ENCODE data around the gene HNRNPL. TPM values are rescaled to one million over a fixed set of nuclear protein-coding genes. Genes with fewer than 3 reads are reported as not detected.
A peak's percentile ranks its signal among the peaks of the same experiment; 100 is the strongest.

Gene HNRNPL
- total and polyA plus RNA-seq, 2 donors (not counting 1 experiment from before 2014, with no cell fraction given) = 292 to 418 TPM

- no peak overlapping the region for H3K4me3 ChIP-seq (ENCODE audit: control extremely low read depth in 1 of 5, extremely low read depth in 1 of 5, insufficient read depth in 1 of 5, low read depth in 2 of 5, low read length in 4 of 5)
- no peaks in the 10 kb centered on the region for H3K9me3 ChIP-seq (ENCODE audit: control extremely low read depth in 1 of 3, control insufficient read depth in 2 of 3, insufficient read depth in 1 of 3, low read length in 2 of 3)
- DNase-seq (no peak), ATAC-seq (ENCODE audit: low read depth) (no peak)
- no peak overlapping the region for H3K27ac ChIP-seq (ENCODE audit: low read length in 2 of 2)
- H3K9ac ChIP-seq (ENCODE audit: low read length) = no peak overlapping the region
- ChIA-PET POLR2A (no interaction called here), CTCF (no interaction called here)
- TF ChIP-seq, protein P1, sequence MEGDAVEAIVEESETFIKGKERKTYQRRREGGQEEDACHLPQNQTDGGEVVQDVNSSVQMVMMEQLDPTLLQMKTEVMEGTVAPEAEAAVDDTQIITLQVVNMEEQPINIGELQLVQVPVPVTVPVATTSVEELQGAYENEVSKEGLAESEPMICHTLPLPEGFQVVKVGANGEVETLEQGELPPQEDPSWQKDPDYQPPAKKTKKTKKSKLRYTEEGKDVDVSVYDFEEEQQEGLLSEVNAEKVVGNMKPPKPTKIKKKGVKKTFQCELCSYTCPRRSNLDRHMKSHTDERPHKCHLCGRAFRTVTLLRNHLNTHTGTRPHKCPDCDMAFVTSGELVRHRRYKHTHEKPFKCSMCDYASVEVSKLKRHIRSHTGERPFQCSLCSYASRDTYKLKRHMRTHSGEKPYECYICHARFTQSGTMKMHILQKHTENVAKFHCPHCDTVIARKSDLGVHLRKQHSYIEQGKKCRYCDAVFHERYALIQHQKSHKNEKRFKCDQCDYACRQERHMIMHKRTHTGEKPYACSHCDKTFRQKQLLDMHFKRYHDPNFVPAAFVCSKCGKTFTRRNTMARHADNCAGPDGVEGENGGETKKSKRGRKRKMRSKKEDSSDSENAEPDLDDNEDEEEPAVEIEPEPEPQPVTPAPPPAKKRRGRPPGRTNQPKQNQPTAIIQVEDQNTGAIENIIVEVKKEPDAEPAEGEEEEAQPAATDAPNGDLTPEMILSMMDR (IDR thresholded peaks at IDR 0.05) = no peak
- TF ChIP-seq EZH2 (IDR thresholded peaks at IDR 0.05; ENCODE audit: borderline replicate concordance, insufficient read depth, low read depth, low read length, poor library complexity, severe bottlenecking) = no peak
- no peaks in the 10 kb centered on the region for H3K27me3 ChIP-seq (replicated peaks in 1 of 4; ENCODE audit: control extremely low read depth in 1 of 4, control insufficient read depth in 3 of 4, insufficient read depth in 4 of 4, low read length in 3 of 4)
- Mint-ChIP-seq H3K4me3 (no peak overlapping the region), H3K27me3 (no peaks in the 10 kb centered on the region), H3K4me1 (peaks cover 3% of the 10 kb centered on the region), H3K27ac (peak overlapping the region; percentile 32), H3K9me3 (ENCODE audit: insufficient read depth) (no peaks in the 10 kb centered on the region)
- no peaks in the 10 kb centered on the region for H4K20me1 ChIP-seq (ENCODE audit: control insufficient read depth, insufficient read depth, low read length, poor library complexity, severe bottlenecking)
- H3K79me2 ChIP-seq (ENCODE audit: control insufficient read depth, insufficient read depth, low read length) = no peaks in the 10 kb centered on the region
- H3K36me3 ChIP-seq (replicated peaks in 1 of 2; ENCODE audit: control extremely low read depth in 1 of 2, control insufficient read depth in 1 of 2, extremely low read depth in 1 of 2, insufficient read depth in 2 of 2, low read length in 1 of 2) = peaks cover 0 to 24% of the 10 kb centered on the region in 2 experiments
- no peak overlapping the region for H2AFZ ChIP-seq (ENCODE audit: insufficient read depth, low read depth, low read length, poor library complexity, severe bottlenecking)
- intact Hi-C loops (cut with micrococcal nuclease) = no loop called here
- H3K4me2 ChIP-seq (replicated peaks; ENCODE audit: low read depth, low read length, poor library complexity, severe bottlenecking) = no peak overlapping the region
- peaks cover 0 to under 1% of the 10 kb centered on the region in 2 donors for H3K4me1 ChIP-seq (ENCODE audit: control insufficient read depth in 2 of 2, insufficient read depth in 2 of 2, low read length in 2 of 2)
- WGBS (ENCODE audit: insufficient coverage) = 96% methylated on average over 13 of the region's 18 CpGs
These were observed 37.6 kb downstream of the HNRNPL start for GRCh38 chr19:38812009-38812840.

- DNase-seq = no peak
These were observed 40.1 kb downstream of the HNRNPL start for GRCh38 chr19:38809592-38810252.

More at GRCh38 chr19:38809592-38810252, 40.1 kb downstream of the HNRNPL start:
- Histone ChIP-seq H3K4me1 (ENCODE audit: control insufficient read depth in 2 of 2, insufficient read depth in 2 of 2, low read length in 2 of 2) (peaks cover 3 to 7% of the 10 kb centered on the region in 2 donors), H3K4me2 (replicated peaks; ENCODE audit: low read depth, low read length, poor library complexity, severe bottlenecking) (no peak overlapping the region), H3K36me3 (replicated peaks in 1 of 2; ENCODE audit: control extremely low read depth in 1 of 2, control insufficient read depth in 1 of 2, extremely low read depth in 1 of 2, insufficient read depth in 2 of 2, low read length in 1 of 2) (no peaks in the 10 kb centered on the region), H3K9ac (ENCODE audit: low read length) (no peak overlapping the region), H3K9me3 (ENCODE audit: control extremely low read depth in 1 of 3, control insufficient read depth in 2 of 3, insufficient read depth in 1 of 3, low read length in 2 of 3) (no peaks in the 10 kb centered on the region), H3K79me2 (ENCODE audit: control insufficient read depth, insufficient read depth, low read length) (no peaks in the 10 kb centered on the region), H3K27ac (ENCODE audit: low read length in 2 of 2) (no peak overlapping the region), H4K20me1 (ENCODE audit: control insufficient read depth, insufficient read depth, low read length, poor library complexity, severe bottlenecking) (no peaks in the 10 kb centered on the region), H3K27me3 (replicated peaks in 1 of 4; ENCODE audit: control extremely low read depth in 1 of 4, control insufficient read depth in 3 of 4, insufficient read depth in 4 of 4, low read length in 3 of 4) (no peaks in the 10 kb centered on the region), H3K4me3 (ENCODE audit: control extremely low read depth in 1 of 5, extremely low read depth in 1 of 5, insufficient read depth in 1 of 5, low read depth in 2 of 5, low read length in 4 of 5) (no peak overlapping the region), H2AFZ (ENCODE audit: insufficient read depth, low read depth, low read length, poor library complexity, severe bottlenecking) (no peak overlapping the region)
- intact Hi-C loops (cut with micrococcal nuclease) = no loop called here
- ATAC-seq (ENCODE audit: low read depth) = no peak
- H3K27me3 Mint-ChIP-seq = no peaks in the 10 kb centered on the region
- no peak overlapping the region for H3K27ac Mint-ChIP-seq
- H3K4me1 Mint-ChIP-seq = peaks cover 9% of the 10 kb centered on the region
- WGBS (ENCODE audit: insufficient coverage) = 94% methylated on average over 4 of the region's 8 CpGs
- POLR2A ChIA-PET = no interaction called here
- no peak overlapping the region for H3K4me3 Mint-ChIP-seq
- TF ChIP-seq EZH2 (IDR thresholded peaks at IDR 0.05; ENCODE audit: borderline replicate concordance, insufficient read depth, low read depth, low read length, poor library complexity, severe bottlenecking) = no peak
- TF ChIP-seq, protein P1 (IDR thresholded peaks at IDR 0.05) = no peak
- H3K9me3 Mint-ChIP-seq (ENCODE audit: insufficient read depth) = no peaks in the 10 kb centered on the region
- CTCF ChIA-PET = no interaction called here
